H9 (cell line): ENCODE results near the gene SH3BP1. TPM values are rescaled to one million over a fixed set of nuclear protein-coding genes. Genes with fewer than 3 reads are reported as not detected.
A peak's percentile ranks its signal among the peaks of the same experiment; 100 is the strongest.

Source experiments
- DNase-seq: peaks from one replicate; pipeline ENCODE4 v3.0.0-alpha.2; 2017
- H2AFZ ChIP-seq: one replicate; pipeline ENCODE4 v1.6.1; 2013; ENCODE audit warnings: mild to moderate bottlenecking, low read length, control low read depth, moderate library complexity
- H2AK5ac ChIP-seq: 2 replicates; pipeline ENCODE4 v1.6.1; 2013; ENCODE audit warnings: low read length, control low read depth, mixed read lengths; ENCODE audit not compliant: insufficient read length
- H2BK120ac ChIP-seq: one replicate; pipeline ENCODE4 v1.6.1; 2013; ENCODE audit warnings: low read depth, mild to moderate bottlenecking, low read length, control low read depth, inconsistent platforms; ENCODE audit not compliant: poor library complexity, severe bottlenecking
- H2BK12ac ChIP-seq: 2 replicates; pipeline ENCODE4 v1.6.1; 2013; ENCODE audit warnings: low read length, control low read depth, mixed read lengths, low read depth; ENCODE audit not compliant: insufficient read length
- H2BK15ac ChIP-seq: 2 replicates; pipeline ENCODE4 v1.6.1; 2013; ENCODE audit warnings: low read depth, low read length, control low read depth
- H2BK20ac ChIP-seq: one replicate; pipeline ENCODE4 v1.6.1; 2013; ENCODE audit warnings: low read depth, mild to moderate bottlenecking, low read length, control low read depth, inconsistent platforms; ENCODE audit not compliant: poor library complexity, severe bottlenecking
- H2BK5ac ChIP-seq: 2 replicates; pipeline ENCODE4 v1.6.1; 2013; ENCODE audit warnings: low read length, control low read depth, mixed read lengths; ENCODE audit not compliant: insufficient read length
- H3K14ac ChIP-seq: 2 replicates; pipeline ENCODE4 v1.6.1; 2013; ENCODE audit warnings: low read length, control low read depth; ENCODE audit not compliant: insufficient read depth
- H3K18ac ChIP-seq: 2 replicates; pipeline ENCODE4 v1.6.1; 2013; ENCODE audit warnings: low read depth, mild to moderate bottlenecking, mixed read lengths, low read length, control low read depth; ENCODE audit not compliant: insufficient read length
- H3K23ac ChIP-seq: 2 replicates; pipeline ENCODE4 v1.6.1; 2013; ENCODE audit warnings: low read length, control low read depth, mixed read lengths, low read depth; ENCODE audit not compliant: insufficient read length
- H3K23me2 ChIP-seq: 2 replicates; pipeline ENCODE4 v1.6.1; 2013; ENCODE audit warnings: low read depth, mild to moderate bottlenecking, mixed read lengths, low read length, control low read depth; ENCODE audit not compliant: insufficient read length, poor library complexity, severe bottlenecking
- H3K27ac ChIP-seq: 2 replicates; pipeline ENCODE4 v1.5.1; 2013; ENCODE audit warnings: low read length, control low read depth, mixed read lengths, low read depth; ENCODE audit not compliant: insufficient read length
- H3K27me3 ChIP-seq: 2 replicates; pipeline ENCODE4 v1.6.1; 2013; ENCODE audit warnings: low read length, control low read depth, inconsistent platforms; ENCODE audit not compliant: insufficient read depth
- H3K4ac ChIP-seq: 2 replicates; pipeline ENCODE4 v1.6.1; 2013; ENCODE audit warnings: low read depth, mild to moderate bottlenecking, control low read depth, inconsistent platforms, low read length, moderate library complexity
- H3K4me1 ChIP-seq: 2 replicates; pipeline ENCODE4 v1.6.1; 2013; ENCODE audit warnings: low read length, control low read depth, inconsistent platforms; ENCODE audit not compliant: insufficient read depth
- H3K4me2 ChIP-seq: 2 replicates; pipeline ENCODE4 v1.6.1; 2013; ENCODE audit warnings: low read length, control low read depth, mixed read lengths; ENCODE audit not compliant: insufficient read length, insufficient read depth
- H3K56ac ChIP-seq: 2 replicates; pipeline ENCODE4 v1.6.1; 2013; ENCODE audit warnings: low read depth, mild to moderate bottlenecking, mixed read lengths, low read length, control low read depth; ENCODE audit not compliant: insufficient read length
- H3K79me1 ChIP-seq: 2 replicates; pipeline ENCODE4 v1.6.1; 2013; ENCODE audit warnings: low read depth, mild to moderate bottlenecking, moderate library complexity, low read length, control low read depth, inconsistent platforms; ENCODE audit not compliant: insufficient read depth, poor library complexity, severe bottlenecking
- H3K79me2 ChIP-seq: 2 replicates; pipeline ENCODE4 v1.6.1; 2013; ENCODE audit warnings: low read length, control low read depth, inconsistent platforms; ENCODE audit not compliant: insufficient read depth
- H3K9ac ChIP-seq: 2 replicates; pipeline ENCODE4 v1.6.1; 2013; ENCODE audit warnings: low read length, control low read depth, mixed read lengths; ENCODE audit not compliant: insufficient read length; ENCODE audit errors: extremely low read depth
- H3K9me3 ChIP-seq: one replicate; pipeline ENCODE4 v1.6.1; 2013; ENCODE audit warnings: low read depth, low read length, inconsistent platforms; ENCODE audit not compliant: control insufficient read depth
- H3T11ph ChIP-seq: one replicate; pipeline ENCODE4 v1.6.1; 2013; ENCODE audit warnings: mild to moderate bottlenecking, low read length, control low read depth, inconsistent platforms
- H4K20me1 ChIP-seq: one replicate; pipeline ENCODE4 v1.6.1; 2013; ENCODE audit not compliant: control insufficient read depth, insufficient read length, insufficient read depth
- H4K5ac ChIP-seq: 2 replicates; pipeline ENCODE4 v1.6.1; 2013; ENCODE audit warnings: low read depth, mild to moderate bottlenecking, mixed read lengths, low read length, control low read depth; ENCODE audit not compliant: insufficient read length
- H4K8ac ChIP-seq: replicated peaks from 2 replicates; pipeline ENCODE4 v1.6.1; 2013; ENCODE audit warnings: low read length, control low read depth, mixed read lengths, low read depth; ENCODE audit not compliant: insufficient read length
- H4K91ac ChIP-seq: 2 replicates; pipeline ENCODE4 v1.6.1; 2013; ENCODE audit warnings: low read depth, mild to moderate bottlenecking, moderate library complexity, mixed read lengths, low read length, control low read depth; ENCODE audit not compliant: insufficient read length
- H3K27ac Mint-ChIP-seq, 3 experiments: 2 replicates in 2 of 3; 3 replicates in 1 of 3; pipeline ENCODE4 v1.8.0; 2020 to 2021; ENCODE audit warnings: mixed read lengths in 3 of 3, mild to moderate bottlenecking in 1 of 3, moderate library complexity in 1 of 3
- H3K27me3 Mint-ChIP-seq: 2 replicates; pipeline ENCODE4 v1.8.0; 2021; ENCODE audit warnings: low read depth, mild to moderate bottlenecking, moderate library complexity, mixed read lengths
- H3K36me3 Mint-ChIP-seq, 3 experiments: 2 replicates in 2 of 3; 3 replicates in 1 of 3; pipeline ENCODE4 v1.8.0; 2020 to 2021; ENCODE audit warnings: low read depth in 3 of 3, mixed read lengths in 3 of 3; ENCODE audit not compliant: insufficient read depth in 1 of 3
- H3K4me1 Mint-ChIP-seq, 2 experiments: 2 replicates each; pipeline ENCODE4 v1.8.0; 2020; ENCODE audit warnings: mixed read lengths in 2 of 2
- H3K4me3 Mint-ChIP-seq, 2 experiments: 2 replicates in 1 of 2; 3 replicates in 1 of 2; pipeline ENCODE4 v1.8.0; 2020 to 2021; ENCODE audit warnings: mild to moderate bottlenecking in 2 of 2, mixed read lengths in 2 of 2, moderate library complexity in 1 of 2
- H3K9me3 Mint-ChIP-seq, 2 experiments: 2 replicates in 1 of 2; 3 replicates in 1 of 2; pipeline ENCODE4 v1.8.0; 2020; ENCODE audit warnings: mild to moderate bottlenecking in 2 of 2, mixed read lengths in 2 of 2, moderate library complexity in 1 of 2
- WGBS: extraction: QIAGEN DNeasy Blood & Tissue Kit; methylation state at CpG from one replicate; pipeline ENCODE4 v1.1.7; 2013; ENCODE audit warnings: missing lambda C conversion rate, low lambda C conversion rate, mixed read lengths; ENCODE audit not compliant: insufficient read length; ENCODE audit errors: extremely low coverage; 5-methylcytosine and 5-hydroxymethylcytosine counted together
- total RNA-seq: library from RNA; stranded (reverse); gene quantifications from 2 replicates; pipeline ENCODE4 v1.2.1, GENCODE V29; 2021
- TF ChIP-seq, protein P1 (sequence below): fragments of 200-600 bp; sonication (generic); conservative IDR thresholded peaks from 3 replicates; pipeline ENCODE4 v1.8.0; 2021; ENCODE audit warnings: antibody characterized with exemption, mild to moderate bottlenecking

The SH3BP1 gene
- total RNA-seq, 1 experiment from 2014 or later, result 33.6 TPM

DNA sequence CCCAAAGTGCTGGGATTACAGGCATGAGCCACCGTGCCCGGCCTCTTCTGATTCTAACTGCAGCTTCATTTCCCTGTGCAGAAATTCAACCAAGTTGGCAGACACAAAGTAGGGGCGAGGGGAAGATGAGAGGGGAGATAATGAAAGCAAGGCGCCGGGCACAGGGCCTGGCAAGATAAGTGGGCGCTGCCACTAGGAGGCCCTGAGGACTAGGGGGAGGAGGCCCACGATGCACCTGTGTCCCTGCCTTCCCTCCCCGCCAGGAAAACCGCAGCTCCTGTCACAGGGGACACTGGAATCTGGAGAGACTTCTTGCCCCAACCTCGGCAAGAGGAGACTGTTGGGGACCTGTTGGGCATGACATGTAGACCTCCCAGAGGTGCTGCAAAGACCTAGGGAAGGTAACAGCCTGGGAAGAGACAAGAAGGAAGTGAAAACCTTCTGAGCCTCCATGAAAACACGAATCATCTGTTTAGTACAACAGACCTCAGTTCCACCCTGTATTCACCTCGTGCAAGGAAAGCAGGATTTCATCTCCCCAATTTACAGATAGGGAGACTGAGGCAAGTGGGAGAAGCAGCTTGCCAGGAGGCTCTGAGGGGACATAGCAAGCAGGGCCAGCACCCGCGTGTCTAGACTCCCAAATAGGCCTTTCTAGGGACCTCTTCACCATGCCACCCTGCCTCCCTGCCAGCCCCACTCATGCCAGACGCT, 32.9 kb downstream of the SH3BP1 start:
- WGBS, result no CpG with 5 or more reads among the region's 15 CpGs
- H2BK12ac ChIP-seq, result no peak overlapping the region
- no peak overlapping the region for H3T11ph ChIP-seq

More for the DNA sequence above, 32.9 kb downstream of the SH3BP1 start:
- Histone ChIP-seq H3K4me2 (no peak overlapping the region), H4K91ac (no peak overlapping the region), H3K18ac (no peak overlapping the region), H3K4ac (no peak overlapping the region), H3K9me3 (no peaks in the 10 kb centered on the region), H3K23me2 (peaks cover 2% of the 10 kb centered on the region), H2BK120ac (no peak overlapping the region), H3K27me3 (no peaks in the 10 kb centered on the region), H2BK5ac (no peak overlapping the region), H3K27ac (no peak overlapping the region), H3K23ac (no peak overlapping the region), H3K4me1 (no peaks in the 10 kb centered on the region), H2AK5ac (no peak overlapping the region), H2BK15ac (no peak overlapping the region), H2BK20ac (no peak overlapping the region), H3K9ac (no peak overlapping the region), H4K20me1 (no peaks in the 10 kb centered on the region), H4K8ac (no peak overlapping the region), H3K79me2 (no peaks in the 10 kb centered on the region), H3K79me1 (no peaks in the 10 kb centered on the region), H4K5ac (no peak overlapping the region), H3K56ac (no peak overlapping the region), H2AFZ (no peak overlapping the region), H3K14ac (no peak overlapping the region)
- Mint-ChIP-seq H3K36me3 (peaks cover 0 to 13% (median 0%) of the 10 kb centered on the region in 3 experiments; a peak in 3 of 7 replicates), H3K9me3 (no peaks in the 10 kb centered on the region), H3K27me3 (peaks cover 5% of the 10 kb centered on the region), H3K4me3 (no peak overlapping the region), H3K4me1 (peaks cover 10 to 32% of the 10 kb centered on the region in 2 experiments), H3K27ac (no peak overlapping the region; a peak in 1 of 7 replicates)
- no peak for DNase-seq
- TF ChIP-seq, protein P1, sequence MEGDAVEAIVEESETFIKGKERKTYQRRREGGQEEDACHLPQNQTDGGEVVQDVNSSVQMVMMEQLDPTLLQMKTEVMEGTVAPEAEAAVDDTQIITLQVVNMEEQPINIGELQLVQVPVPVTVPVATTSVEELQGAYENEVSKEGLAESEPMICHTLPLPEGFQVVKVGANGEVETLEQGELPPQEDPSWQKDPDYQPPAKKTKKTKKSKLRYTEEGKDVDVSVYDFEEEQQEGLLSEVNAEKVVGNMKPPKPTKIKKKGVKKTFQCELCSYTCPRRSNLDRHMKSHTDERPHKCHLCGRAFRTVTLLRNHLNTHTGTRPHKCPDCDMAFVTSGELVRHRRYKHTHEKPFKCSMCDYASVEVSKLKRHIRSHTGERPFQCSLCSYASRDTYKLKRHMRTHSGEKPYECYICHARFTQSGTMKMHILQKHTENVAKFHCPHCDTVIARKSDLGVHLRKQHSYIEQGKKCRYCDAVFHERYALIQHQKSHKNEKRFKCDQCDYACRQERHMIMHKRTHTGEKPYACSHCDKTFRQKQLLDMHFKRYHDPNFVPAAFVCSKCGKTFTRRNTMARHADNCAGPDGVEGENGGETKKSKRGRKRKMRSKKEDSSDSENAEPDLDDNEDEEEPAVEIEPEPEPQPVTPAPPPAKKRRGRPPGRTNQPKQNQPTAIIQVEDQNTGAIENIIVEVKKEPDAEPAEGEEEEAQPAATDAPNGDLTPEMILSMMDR, result 0 out of 3 replicates have a peak, but pooled peaks have one; percentile 8
